Muscle layer of duodenum (tissue), 2 donors: ENCODE measurements around the gene ERCC6L2.

ENCODE experiments used
- H3K27ac ChIP-seq: one replicate; pipeline ENCODE4 v1.7.0; 2013; ENCODE audit warnings: mild to moderate bottlenecking, low read length
- H3K27me3 ChIP-seq: one replicate; pipeline ENCODE4 v1.7.0; 2013; ENCODE audit warnings: low read depth, mild to moderate bottlenecking, control low read depth, low read length
- H3K36me3 ChIP-seq, 2 donors: one replicate each; pipeline ENCODE4 v1.7.0; 2013; ENCODE audit warnings: low read length in 2 of 2, control low read depth in 1 of 2, mild to moderate bottlenecking in 1 of 2; ENCODE audit not compliant: insufficient read depth in 2 of 2, control insufficient read depth in 1 of 2
- H3K4me1 ChIP-seq, 2 donors: one replicate each; pipeline ENCODE4 v1.7.0; 2013; ENCODE audit warnings: low read length in 2 of 2, mild to moderate bottlenecking in 2 of 2, control low read depth in 1 of 2, moderate library complexity in 1 of 2; ENCODE audit not compliant: insufficient read depth in 2 of 2, control insufficient read depth in 1 of 2
- H3K4me3 ChIP-seq, 2 donors: one replicate each; pipeline ENCODE4 v1.7.0; 2013; ENCODE audit warnings: low read length in 2 of 2, low read depth in 1 of 2, mild to moderate bottlenecking in 1 of 2
- H3K9me3 ChIP-seq, 2 donors: one replicate each; pipeline ENCODE4 v1.7.0; 2013; ENCODE audit warnings: low read length in 2 of 2, control low read depth in 1 of 2, mild to moderate bottlenecking in 1 of 2; ENCODE audit not compliant: control insufficient read depth in 1 of 2
- donor health status: healthy.

The ERCC6L2 gene

GRCh38 chr9:95952471-95952870 lies 77.0 kb downstream of the ERCC6L2 start:
- H3K36me3 ChIP-seq: peaks cover 0 to 34% of the 10 kb centered on the region in 2 donors
- H3K4me3 ChIP-seq: no peak overlapping the region
- H3K27ac ChIP-seq: no peak overlapping the region
- no peaks in the 10 kb centered on the region for H3K27me3 ChIP-seq
- H3K4me1 ChIP-seq: no peaks in the 10 kb centered on the region
- H3K9me3 ChIP-seq: peaks cover 0 to 3% of the 10 kb centered on the region in 2 donors

DNA sequence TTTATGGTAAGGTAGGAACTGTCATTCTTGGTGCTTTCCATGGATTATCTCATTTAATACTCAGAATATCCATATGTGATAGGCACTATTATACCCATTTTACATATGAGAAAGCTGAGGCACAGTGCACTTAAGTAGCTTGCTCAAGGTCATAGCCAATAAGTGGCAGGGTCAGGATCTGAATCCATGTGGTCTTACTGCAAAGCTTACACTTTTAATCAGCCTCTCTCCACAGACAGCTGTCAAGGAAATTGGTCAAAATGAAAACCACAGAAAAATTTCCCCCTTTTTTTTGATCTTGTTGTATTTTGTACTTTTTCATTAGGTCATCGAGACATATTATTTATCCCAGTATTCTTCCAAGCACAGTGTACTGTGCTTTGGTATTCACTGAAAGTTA lies 78.5 kb downstream of the ERCC6L2 start:
- Histone ChIP-seq H3K36me3 (peaks cover 0 to 29% of the 10 kb centered on the region in 2 donors), H3K9me3 (peaks cover 0 to 3% of the 10 kb centered on the region in 2 donors), H3K27me3 (no peaks in the 10 kb centered on the region), H3K4me3 (no peak overlapping the region), H3K27ac (no peak overlapping the region), H3K4me1 (no peaks in the 10 kb centered on the region)

GRCh38 chr9:95954940-95955339 lies 79.4 kb downstream of the ERCC6L2 start:
- H3K36me3 ChIP-seq: peaks cover 0 to 29% of the 10 kb centered on the region in 2 donors
- H3K9me3 ChIP-seq: peaks cover 0 to 3% of the 10 kb centered on the region in 2 donors
- H3K27ac ChIP-seq: no peak overlapping the region
- no peaks in the 10 kb centered on the region for H3K4me1 ChIP-seq
- H3K27me3 ChIP-seq: no peaks in the 10 kb centered on the region
- no peak overlapping the region for H3K4me3 ChIP-seq

GRCh38 chr9:95962936-95963335 lies 87.4 kb downstream of the ERCC6L2 start:
- Histone ChIP-seq H3K36me3 (no peaks in the 10 kb centered on the region), H3K27me3 (no peaks in the 10 kb centered on the region), H3K4me3 (no peak overlapping the region), H3K9me3 (no peaks in the 10 kb centered on the region), H3K4me1 (peaks cover 0 to 9% of the 10 kb centered on the region in 2 donors), H3K27ac (no peak overlapping the region)

DNA sequence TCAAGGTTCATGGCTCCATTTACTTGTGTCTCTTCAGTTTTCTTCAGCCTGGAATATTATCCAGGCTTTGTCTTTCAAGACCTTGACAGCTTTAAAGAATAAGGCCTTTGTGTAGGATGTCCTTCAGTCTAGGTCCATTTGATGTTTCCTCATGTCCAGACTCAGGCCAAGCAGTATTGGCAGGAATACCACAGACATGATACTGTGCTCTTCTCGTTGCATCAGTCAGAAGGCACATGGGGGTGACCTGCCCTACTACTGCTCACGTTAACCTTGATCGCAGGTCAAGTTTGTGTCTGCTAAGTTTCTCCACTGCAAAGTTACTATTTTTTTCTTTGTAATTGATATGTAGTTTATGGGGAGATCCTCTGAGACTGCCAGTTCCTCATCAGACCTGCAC lies 88.2 kb downstream of the ERCC6L2 start:
- H3K9me3 ChIP-seq: no peaks in the 10 kb centered on the region
- H3K27me3 ChIP-seq: no peaks in the 10 kb centered on the region

DNA sequence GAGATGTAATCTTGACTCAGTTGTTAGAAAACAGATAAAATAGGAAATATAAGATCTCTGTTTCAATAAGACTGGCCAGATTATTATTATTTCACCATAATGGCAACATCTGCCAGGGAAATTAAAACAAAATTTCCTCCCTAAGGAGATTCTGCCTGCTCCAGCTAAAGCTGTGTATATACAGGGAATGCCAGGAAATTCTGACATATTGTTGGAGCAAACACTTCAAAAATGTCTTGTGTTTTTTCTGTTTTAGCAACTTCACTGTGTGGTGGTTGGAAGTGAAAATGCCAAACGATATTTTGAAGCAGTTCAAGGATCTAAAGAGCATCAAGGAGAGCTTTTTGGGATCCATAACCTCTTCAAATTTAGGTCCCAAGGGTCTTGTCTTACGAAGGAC lies 90.8 kb downstream of the ERCC6L2 start:
- Histone ChIP-seq H3K27ac (no peak overlapping the region), H3K27me3 (no peaks in the 10 kb centered on the region), H3K36me3 (no peaks in the 10 kb centered on the region)

More for the DNA sequence above, 88.2 kb downstream of the ERCC6L2 start:
- Histone ChIP-seq H3K27ac (no peak overlapping the region), H3K4me1 (peaks cover 0 to 9% of the 10 kb centered on the region in 2 donors), H3K36me3 (no peaks in the 10 kb centered on the region), H3K4me3 (no peak overlapping the region)

GRCh38 chr9:95970317-95970716 lies 94.8 kb downstream of the ERCC6L2 start:
- peaks cover 0 to 11% of the 10 kb centered on the region in 2 donors for H3K36me3 ChIP-seq
- H3K9me3 ChIP-seq: no peaks in the 10 kb centered on the region
- H3K27ac ChIP-seq: no peak overlapping the region
- H3K4me3 ChIP-seq: no peak overlapping the region
- peaks cover 0 to 17% of the 10 kb centered on the region in 2 donors for H3K4me1 ChIP-seq
- H3K27me3 ChIP-seq: no peaks in the 10 kb centered on the region

More for the DNA sequence above, 90.8 kb downstream of the ERCC6L2 start:
- H3K4me3 ChIP-seq: no peak overlapping the region
- H3K4me1 ChIP-seq: peaks cover 0 to 17% of the 10 kb centered on the region in 2 donors
- no peaks in the 10 kb centered on the region for H3K9me3 ChIP-seq

DNA sequence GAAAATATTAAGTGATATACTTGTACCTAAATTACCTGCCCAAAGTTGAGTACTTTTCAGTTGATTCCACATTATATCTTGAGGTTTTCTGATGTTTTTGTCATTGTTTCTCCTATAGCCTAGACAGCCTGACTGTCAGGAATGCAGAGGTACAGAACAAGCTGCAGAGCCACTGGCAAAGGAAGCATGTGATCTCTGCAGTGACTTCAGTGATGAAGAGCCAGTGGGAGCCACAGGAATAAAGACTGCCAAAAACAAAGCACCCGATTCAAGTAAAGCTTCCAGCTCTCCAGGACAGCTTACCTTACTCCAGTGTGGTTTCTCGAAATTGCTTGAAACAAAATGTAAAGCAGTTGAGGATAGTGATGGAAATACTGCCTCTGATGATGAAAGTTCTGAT lies 96.3 kb downstream of the ERCC6L2 start:
- peaks cover 0 to 11% of the 10 kb centered on the region in 2 donors for H3K36me3 ChIP-seq
- H3K9me3 ChIP-seq: no peaks in the 10 kb centered on the region
- no peaks in the 10 kb centered on the region for H3K27me3 ChIP-seq
- H3K27ac ChIP-seq: no peak overlapping the region
- H3K4me3 ChIP-seq: no peak overlapping the region
- H3K4me1 ChIP-seq: peaks cover 0 to 10% of the 10 kb centered on the region in 2 donors

- H3K4me1 ChIP-seq: peaks cover 0 to 9% of the 10 kb centered on the region in 2 donors
- no peak overlapping the region for H3K4me3 ChIP-seq
- H3K27ac ChIP-seq: no peak overlapping the region
- H3K36me3 ChIP-seq: peaks cover 7 to 15% of the 10 kb centered on the region in 2 donors
- no peaks in the 10 kb centered on the region for H3K27me3 ChIP-seq
- no peaks in the 10 kb centered on the region for H3K9me3 ChIP-seq
Measured at GRCh38 chr9:95974389-95974788, 98.9 kb downstream of the ERCC6L2 start.

DNA sequence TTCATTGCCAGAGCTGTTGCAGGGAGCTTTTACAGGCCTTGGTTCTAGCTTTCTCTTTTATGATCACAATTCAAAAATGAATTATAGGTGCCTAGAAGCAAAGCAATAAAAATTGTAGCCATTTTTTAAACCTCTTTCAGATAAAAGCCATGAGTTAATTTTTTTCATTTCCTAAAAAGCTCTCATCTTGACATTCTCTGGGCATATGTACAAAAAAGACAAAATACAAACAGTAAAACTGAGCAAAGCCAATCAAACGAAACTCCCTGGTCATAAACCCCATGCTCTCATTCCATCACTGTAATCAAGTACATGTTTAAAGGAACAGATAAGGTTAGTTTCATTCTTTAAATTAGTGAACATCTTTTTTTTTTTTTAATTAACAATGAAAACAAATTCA lies 101.9 kb downstream of the ERCC6L2 start:
- H3K36me3 ChIP-seq: peaks cover 9 to 15% of the 10 kb centered on the region in 2 donors
- H3K27me3 ChIP-seq: no peaks in the 10 kb centered on the region
- H3K4me1 ChIP-seq: no peaks in the 10 kb centered on the region
- no peak overlapping the region for H3K27ac ChIP-seq
- no peak overlapping the region for H3K4me3 ChIP-seq
- no peaks in the 10 kb centered on the region for H3K9me3 ChIP-seq

DNA sequence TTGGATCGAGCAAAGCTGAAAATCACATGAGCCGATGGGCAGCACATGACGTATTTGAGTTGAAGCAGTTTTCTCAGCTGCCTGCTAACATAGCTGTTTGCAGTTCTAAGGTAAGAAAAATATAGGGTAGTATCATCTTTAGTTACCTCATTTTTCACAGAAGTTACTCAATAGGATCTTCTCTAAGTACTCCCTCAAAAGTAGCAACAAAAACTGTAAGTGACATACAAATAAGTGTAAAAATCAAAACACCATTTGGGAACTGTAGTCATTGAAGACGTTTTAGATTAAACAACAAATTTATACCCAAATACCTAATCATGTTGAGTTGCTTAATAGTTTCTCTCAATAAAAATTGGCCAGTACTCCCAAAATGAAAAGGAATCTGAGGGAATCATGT lies 102.6 kb downstream of the ERCC6L2 start:
- no peaks in the 10 kb centered on the region for H3K9me3 ChIP-seq

GRCh38 chr9:95979446-95979845 lies 104.0 kb downstream of the ERCC6L2 start:
- peaks cover 4 to 9% of the 10 kb centered on the region in 2 donors for H3K36me3 ChIP-seq
- no peaks in the 10 kb centered on the region for H3K4me1 ChIP-seq
- no peaks in the 10 kb centered on the region for H3K27me3 ChIP-seq
- no peak overlapping the region for H3K4me3 ChIP-seq
- H3K27ac ChIP-seq: no peak overlapping the region
- no peaks in the 10 kb centered on the region for H3K9me3 ChIP-seq

More for the DNA sequence above, 102.6 kb downstream of the ERCC6L2 start:
- no peak overlapping the region for H3K27ac ChIP-seq
- H3K4me1 ChIP-seq: no peaks in the 10 kb centered on the region
- peaks cover 9% of the 10 kb centered on the region in 2 donors for H3K36me3 ChIP-seq
- H3K27me3 ChIP-seq: no peaks in the 10 kb centered on the region
- H3K4me3 ChIP-seq: no peak overlapping the region
